ENCODE data around the gene C2orf81.

- no peak for TF ChIP-seq POLR2A (IDR thresholded peaks at IDR 0.05)
- no peak for TF ChIP-seq CTCF (IDR thresholded peaks at IDR 0.05)
Measured at GRCh38 chr2:74417763-74418162, 3.7 kb downstream of the C2orf81 start.

All from lower leg skin (tissue), 3 donors.